Thyroid gland (tissue), 4 donors: ENCODE measurements around the gene LRRFIP2. TPM values are rescaled to one million over a fixed set of nuclear protein-coding genes. Genes with fewer than 3 reads are reported as not detected.

Experiments
- DNase-seq, 2 donors: peaks; one replicate each; pipeline ENCODE4 v3.0.0-alpha.2; 2019
- H3K27ac ChIP-seq, 3 donors: fragments of 200-600 bp; sonication (generic); 1 replicate in 2 of 3; 2 replicates in 1 of 3; pipeline ENCODE4 v1.5.1; 2016 to 2019; ENCODE audit warnings: mild to moderate bottlenecking in 1 of 3, moderate library complexity in 1 of 3
- H3K27me3 ChIP-seq: fragments of 200-600 bp; sonication (generic); one replicate; pipeline ENCODE4 v1.5.1; 2019
- H3K36me3 ChIP-seq, 2 donors: fragments of 200-600 bp; sonication (generic); one replicate each; pipeline ENCODE4 v1.5.1; 2016 to 2019
- H3K4me1 ChIP-seq, 2 donors: fragments of 200-600 bp; sonication (generic); one replicate each; pipeline ENCODE4 v1.5.1; 2017 to 2019
- H3K4me3 ChIP-seq, 3 donors: fragments of 200-600 bp; sonication (generic); replicated peaks in 1 of 3; 1 replicate in 2 of 3; 2 replicates in 1 of 3; pipeline ENCODE4 v1.5.1; 2016; ENCODE audit warnings: mild to moderate bottlenecking in 1 of 3
- H3K9me3 ChIP-seq: fragments of 200-600 bp; sonication (generic); one replicate; pipeline ENCODE4 v1.5.1; 2017
- CTCF ChIP-seq, 6 experiments: fragments of 200-600 bp in 3 of 6; fragments of 450-650 bp in 3 of 6; sonication (generic) in 3 of 6; IDR thresholded peaks; one replicate each; pipeline ENCODE4 v1.5.1; 2016 to 2019; ENCODE audit warnings: antibody characterized with exemption in 6 of 6, mild to moderate bottlenecking in 2 of 6, inconsistent platforms in 1 of 6, moderate library complexity in 1 of 6
- POLR2A ChIP-seq, 2 donors: fragments of 450-650 bp; IDR thresholded peaks; one replicate each; pipeline ENCODE4 v1.6.1; 2017; ENCODE audit warnings: antibody characterized with exemption in 2 of 2, mild to moderate bottlenecking in 2 of 2, moderate library complexity in 1 of 2
- WGBS, 2 donors: methylation state at CpG; one replicate each; pipeline ENCODE4 v1.1.5; 2017; 5-methylcytosine and 5-hydroxymethylcytosine counted together
- intact Hi-C: fragments of 100-400 bp; cut with DNase I; formaldehyde crosslinking; loops from one replicate; pipeline ENCODE4 v1.15.1; 2023
- total RNA-seq, 4 donors: library from RNA; depleted of rRNA; stranded (reverse); fragments of >200 nt; gene quantifications; one replicate each; pipeline ENCODE4 v1.2.3, GENCODE V29; 2016

Gene LRRFIP2
- total RNA-seq, 4 donors from 2014 or later, result 86.4 to 147 (median 93.8) TPM

DNA sequence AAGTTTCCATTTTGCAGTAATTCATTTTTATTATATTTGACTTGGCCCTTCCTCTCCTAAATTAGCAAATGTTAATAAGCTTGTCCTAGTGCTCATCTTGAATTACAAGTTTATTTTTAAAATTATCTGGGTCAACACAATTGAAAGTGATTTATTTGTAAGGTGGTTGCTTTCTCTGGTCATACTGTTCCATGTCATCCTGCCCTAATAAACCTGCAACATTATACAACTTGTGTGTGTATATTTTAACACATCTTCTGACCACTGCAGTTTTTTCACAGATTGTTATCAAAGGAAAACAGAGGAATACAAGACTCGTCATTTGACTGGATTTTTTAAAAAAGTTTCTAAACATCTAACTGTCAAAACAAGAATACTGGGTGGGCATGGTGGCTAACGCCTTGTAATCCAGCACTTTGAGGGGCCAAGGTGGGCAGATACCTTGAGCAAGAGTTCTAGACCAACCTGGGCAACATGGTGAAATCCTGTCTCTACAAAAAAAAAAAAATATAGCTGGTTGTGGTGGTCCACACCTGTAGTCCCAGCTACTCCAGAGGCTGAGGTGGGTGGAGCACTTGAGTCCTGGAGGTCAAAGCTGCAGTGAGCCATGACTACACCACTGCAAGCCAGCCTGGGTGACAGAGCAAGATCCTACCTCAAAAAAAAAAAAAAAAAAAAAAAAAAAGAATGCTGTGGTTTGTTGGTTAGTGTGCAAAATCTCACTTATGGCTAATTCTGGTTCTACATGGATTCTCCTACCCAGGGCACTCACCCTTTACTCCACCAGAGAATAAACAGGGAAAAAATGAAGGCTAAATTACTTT, 5.0 kb upstream of the LRRFIP2 start:
- 80 to 84% methylated on average over 2 of the region's 2 CpGs for WGBS, 2 donors
- peak overlapping the region in 1 of 3 donors; percentile 61 for H3K27ac ChIP-seq

DNA sequence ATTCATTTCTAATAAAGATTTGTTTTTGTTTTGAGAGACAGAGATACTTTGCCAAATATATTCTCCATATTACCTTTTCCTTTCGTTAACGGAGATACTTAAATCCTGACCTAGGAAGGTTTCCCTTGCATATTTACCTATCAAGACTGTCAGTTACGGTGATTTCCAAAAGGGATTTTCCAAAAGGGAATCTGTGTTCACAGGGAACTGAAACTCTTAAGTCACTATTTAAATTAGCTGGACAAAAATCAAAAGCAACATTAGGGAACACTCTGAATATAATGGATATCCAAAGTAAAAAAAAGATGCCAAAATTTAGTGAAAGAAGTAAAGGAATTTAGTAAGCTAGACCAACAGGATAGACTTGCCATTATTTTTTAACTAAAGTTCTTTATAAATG, 576 bp downstream of the LRRFIP2 start:
- Histone ChIP-seq H3K27ac (no peak overlapping the region), H3K9me3 (no peaks in the 10 kb centered on the region), H3K4me1 (peaks cover 9 to 29% of the 10 kb centered on the region in 2 donors), H3K27me3 (no peaks in the 10 kb centered on the region), H3K36me3 (no peaks in the 10 kb centered on the region), H3K4me3 (no peak overlapping the region)
- DNase-seq, result no peak
- WGBS, 2 donors, result 52 to 74% methylated on average over 3 of the region's 3 CpGs
- intact Hi-C loops, result no loop called here
- TF ChIP-seq CTCF (IDR thresholded peaks at IDR 0.05) (no peak), POLR2A (IDR thresholded peaks at IDR 0.05) (no peak)

More for the DNA sequence above, 5.0 kb upstream of the LRRFIP2 start:
- intact Hi-C loops, result no loop called here
- H3K36me3 ChIP-seq, result no peaks in the 10 kb centered on the region
- H3K4me3 ChIP-seq, result no peak overlapping the region
- H3K4me1 ChIP-seq, result peaks cover 37 to 44% of the 10 kb centered on the region in 2 donors
- TF ChIP-seq POLR2A (IDR thresholded peaks at IDR 0.05) (no peak), CTCF (IDR thresholded peaks at IDR 0.05) (no peak)
- DNase-seq, result peak; percentile 56 to 64
- no peaks in the 10 kb centered on the region for H3K9me3 ChIP-seq
- no peaks in the 10 kb centered on the region for H3K27me3 ChIP-seq

- no peaks in the 10 kb centered on the region for H3K36me3 ChIP-seq
- no peak for TF ChIP-seq CTCF (IDR thresholded peaks at IDR 0.05)
- TF ChIP-seq POLR2A (IDR thresholded peaks at IDR 0.05), result no peak
- H3K4me3 ChIP-seq, result no peak overlapping the region
- no peaks in the 10 kb centered on the region for H3K9me3 ChIP-seq
- 75 to 79% methylated on average over 4 of the region's 4 CpGs for WGBS, 2 donors
- no peak overlapping the region for H3K27ac ChIP-seq
- H3K4me1 ChIP-seq, result peaks cover 0 to 15% of the 10 kb centered on the region in 2 donors
- H3K27me3 ChIP-seq, result no peaks in the 10 kb centered on the region
- intact Hi-C loops, result no loop called here
- DNase-seq, result no peak
Measured at GRCh38 chr3:37171144-37171543, 3.2 kb downstream of the LRRFIP2 start.

DNA sequence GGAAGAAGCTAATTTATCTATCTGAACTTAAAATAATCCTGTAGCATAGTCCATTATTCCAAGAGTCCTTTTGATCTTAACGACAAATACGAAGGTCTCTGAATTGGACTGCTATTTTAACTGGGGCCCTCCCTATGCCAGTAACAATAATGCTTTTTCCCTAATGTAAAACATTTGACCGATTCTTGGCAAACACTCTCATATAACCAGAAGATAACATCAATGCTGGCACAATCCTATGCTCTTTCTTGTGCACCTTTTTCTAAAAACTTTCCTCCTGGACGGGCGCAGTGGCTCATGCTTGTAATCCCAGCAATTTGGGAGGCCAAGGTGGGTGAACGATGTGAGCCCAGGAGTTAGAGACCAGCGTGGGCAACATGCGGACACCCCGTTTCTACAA, 3.9 kb downstream of the LRRFIP2 start:
- peaks cover 0 to 15% of the 10 kb centered on the region in 2 donors for H3K4me1 ChIP-seq
- intact Hi-C loops, result no loop called here
- DNase-seq, result no peak
- no peaks in the 10 kb centered on the region for H3K9me3 ChIP-seq
- no peaks in the 10 kb centered on the region for H3K27me3 ChIP-seq
- WGBS, 2 donors, result 77 to 84% methylated on average over 9 of the region's 9 CpGs
- TF ChIP-seq CTCF (IDR thresholded peaks at IDR 0.05) (no peak), POLR2A (IDR thresholded peaks at IDR 0.05) (no peak)
- no peak overlapping the region for H3K27ac ChIP-seq
- no peaks in the 10 kb centered on the region for H3K36me3 ChIP-seq
- H3K4me3 ChIP-seq, result no peak overlapping the region

- no peaks in the 10 kb centered on the region for H3K36me3 ChIP-seq
- WGBS, 2 donors, result 74 to 83% methylated on average over 1 of the region's 1 CpG
- TF ChIP-seq CTCF (IDR thresholded peaks at IDR 0.05) (no peak), POLR2A (IDR thresholded peaks at IDR 0.05) (no peak)
- no peak overlapping the region for H3K4me3 ChIP-seq
- no peaks in the 10 kb centered on the region for H3K27me3 ChIP-seq
- H3K27ac ChIP-seq, result no peak overlapping the region
- H3K9me3 ChIP-seq, result no peaks in the 10 kb centered on the region
- DNase-seq, result no peak
- peaks cover 0 to 15% of the 10 kb centered on the region in 2 donors for H3K4me1 ChIP-seq
- intact Hi-C loops, result no loop called here
Measured at GRCh38 chr3:37170060-37170459, 4.3 kb downstream of the LRRFIP2 start.
